ENCODE data around the gene KRTAP10-4.

- TF ChIP-seq POLR2AphosphoS5 (IDR thresholded peaks at IDR 0.05; ENCODE audit: low read depth, low read length) = no peak
- no peak for TF ChIP-seq TAF1 (IDR thresholded peaks at IDR 0.05; ENCODE audit: borderline replicate concordance, insufficient read depth, low read length)
- TF ChIP-seq, protein P1, sequence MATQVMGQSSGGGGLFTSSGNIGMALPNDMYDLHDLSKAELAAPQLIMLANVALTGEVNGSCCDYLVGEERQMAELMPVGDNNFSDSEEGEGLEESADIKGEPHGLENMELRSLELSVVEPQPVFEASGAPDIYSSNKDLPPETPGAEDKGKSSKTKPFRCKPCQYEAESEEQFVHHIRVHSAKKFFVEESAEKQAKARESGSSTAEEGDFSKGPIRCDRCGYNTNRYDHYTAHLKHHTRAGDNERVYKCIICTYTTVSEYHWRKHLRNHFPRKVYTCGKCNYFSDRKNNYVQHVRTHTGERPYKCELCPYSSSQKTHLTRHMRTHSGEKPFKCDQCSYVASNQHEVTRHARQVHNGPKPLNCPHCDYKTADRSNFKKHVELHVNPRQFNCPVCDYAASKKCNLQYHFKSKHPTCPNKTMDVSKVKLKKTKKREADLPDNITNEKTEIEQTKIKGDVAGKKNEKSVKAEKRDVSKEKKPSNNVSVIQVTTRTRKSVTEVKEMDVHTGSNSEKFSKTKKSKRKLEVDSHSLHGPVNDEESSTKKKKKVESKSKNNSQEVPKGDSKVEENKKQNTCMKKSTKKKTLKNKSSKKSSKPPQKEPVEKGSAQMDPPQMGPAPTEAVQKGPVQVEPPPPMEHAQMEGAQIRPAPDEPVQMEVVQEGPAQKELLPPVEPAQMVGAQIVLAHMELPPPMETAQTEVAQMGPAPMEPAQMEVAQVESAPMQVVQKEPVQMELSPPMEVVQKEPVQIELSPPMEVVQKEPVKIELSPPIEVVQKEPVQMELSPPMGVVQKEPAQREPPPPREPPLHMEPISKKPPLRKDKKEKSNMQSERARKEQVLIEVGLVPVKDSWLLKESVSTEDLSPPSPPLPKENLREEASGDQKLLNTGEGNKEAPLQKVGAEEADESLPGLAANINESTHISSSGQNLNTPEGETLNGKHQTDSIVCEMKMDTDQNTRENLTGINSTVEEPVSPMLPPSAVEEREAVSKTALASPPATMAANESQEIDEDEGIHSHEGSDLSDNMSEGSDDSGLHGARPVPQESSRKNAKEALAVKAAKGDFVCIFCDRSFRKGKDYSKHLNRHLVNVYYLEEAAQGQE (IDR thresholded peaks at IDR 0.05; ENCODE audit: insufficient read depth in 1 of 2, low read depth in 2 of 2, low read length in 2 of 2) = no peak
These were observed 2.2 kb upstream of the KRTAP10-4 start for GRCh38 chr21:44571296-44571695.
